Measurements from ENCODE around the gene HYAL3. TPM values are rescaled to one million over a fixed set of nuclear protein-coding genes. Genes with fewer than 3 reads are reported as not detected.

The HYAL3 gene
- polyA plus RNA-seq, 3 donors: 3.4 to 5.8 (median 4.9) TPM

DNA sequence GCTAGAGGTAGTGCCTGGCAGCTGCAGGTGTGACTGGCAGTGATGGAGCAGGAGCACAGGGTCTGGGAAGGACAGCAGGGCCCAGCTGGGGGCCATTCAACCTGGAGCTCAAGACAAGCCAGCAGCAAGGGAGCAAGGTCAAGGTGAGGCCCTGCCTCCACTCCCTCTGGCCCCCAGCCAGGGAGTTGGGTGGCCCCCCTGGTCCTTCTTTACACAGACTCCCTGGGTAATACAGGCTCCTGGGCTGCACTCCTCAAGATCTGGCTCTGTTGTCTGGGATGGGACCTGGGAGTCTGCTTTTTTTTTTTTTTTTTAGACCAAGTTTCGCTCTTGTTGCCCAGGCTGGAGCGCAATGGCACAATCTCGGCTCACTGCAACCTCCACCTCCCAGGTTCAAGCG is 48.7 kb downstream of the HYAL3 start:
- Histone ChIP-seq H3K79me2 (ENCODE audit: insufficient read depth, low read length) (peaks cover 100% of the 10 kb centered on the region), H3K4me2 (replicated peaks; ENCODE audit: extremely low read depth, low read length, poor library complexity, severe bottlenecking) (no peak overlapping the region), H3K4me1 (ENCODE audit: control insufficient read depth in 1 of 2, insufficient read depth in 2 of 2, low read length in 2 of 2) (peaks cover 87 to 90% of the 10 kb centered on the region in 2 donors), H3K4me3 (replicated peaks in 1 of 3; ENCODE audit: low read depth in 2 of 3, low read length in 3 of 3) (no peak overlapping the region), H2AFZ (ENCODE audit: insufficient read depth, low read depth, low read length, poor library complexity, severe bottlenecking) (no peak overlapping the region), H3K27me3 (ENCODE audit: control insufficient read depth in 2 of 2, insufficient read depth in 2 of 2, low read length in 2 of 2) (no peaks in the 10 kb centered on the region), H4K20me1 (ENCODE audit: insufficient read depth, low read length) (peaks cover 100% of the 10 kb centered on the region), H3K36me3 (replicated peaks in 1 of 2; ENCODE audit: control insufficient read depth in 1 of 2, insufficient read depth in 2 of 2, low read length in 2 of 2) (peaks cover 72 to 87% of the 10 kb centered on the region in 2 donors), H3K9me3 (replicated peaks in 1 of 2; ENCODE audit: control insufficient read depth in 1 of 2, insufficient read depth in 1 of 2, low read length in 2 of 2) (no peaks in the 10 kb centered on the region), H3K9ac (ENCODE audit: insufficient read depth, low read length, poor library complexity, severe bottlenecking) (no peak overlapping the region), H3K27ac (ENCODE audit: low read depth in 1 of 2, low read length in 2 of 2) (peak overlapping the region in 1 of 2 donors; percentile 100)
- Mint-ChIP-seq H3K27me3 (ENCODE audit: low read depth in 3 of 3) (no peaks in the 10 kb centered on the region), H3K4me1 (peaks cover 78% of the 10 kb centered on the region), H3K4me3 (no peak overlapping the region), H3K9me3 (peaks cover 0 to 2% (median 0%) of the 10 kb centered on the region in 7 donors), H3K27ac (peak overlapping the region in 4 of 7 donors; percentile 28 to 97 (median 79)), H3K36me3 (peaks cover 57 to 89% of the 10 kb centered on the region in 2 donors)
- no CpG with 5 or more reads among the region's 4 CpGs for WGBS (ENCODE audit: insufficient coverage)
- intact Hi-C loops (cut with micrococcal nuclease): no loop called here
- DNase-seq: no peak
- no peak for TF ChIP-seq CTCF (IDR thresholded peaks at IDR 0.05)

- 90% methylated on average over 2 of the region's 5 CpGs for WGBS (ENCODE audit: insufficient coverage)
- H3K36me3 ChIP-seq (replicated peaks in 1 of 2; ENCODE audit: control insufficient read depth in 1 of 2, insufficient read depth in 2 of 2, low read length in 2 of 2): peaks cover 70 to 77% of the 10 kb centered on the region in 2 donors
- peaks cover 0 to 2% (median 0%) of the 10 kb centered on the region in 7 donors for H3K9me3 Mint-ChIP-seq
- no peaks in the 10 kb centered on the region for H3K27me3 ChIP-seq (ENCODE audit: control insufficient read depth in 2 of 2, insufficient read depth in 2 of 2, low read length in 2 of 2)
- H3K27me3 Mint-ChIP-seq (ENCODE audit: low read depth in 3 of 3): peaks cover 0 to 3% (median 0%) of the 10 kb centered on the region in 3 donors
- peaks cover 80% of the 10 kb centered on the region for H3K4me1 Mint-ChIP-seq
- no peak for DNase-seq
- peaks cover 100% of the 10 kb centered on the region for H4K20me1 ChIP-seq (ENCODE audit: insufficient read depth, low read length)
- H3K9ac ChIP-seq (ENCODE audit: insufficient read depth, low read length, poor library complexity, severe bottlenecking): no peak overlapping the region
- peak overlapping the region in 4 of 7 donors; percentile 81 to 97 (median 93) for H3K27ac Mint-ChIP-seq
- no peak overlapping the region for H3K4me2 ChIP-seq (replicated peaks; ENCODE audit: extremely low read depth, low read length, poor library complexity, severe bottlenecking)
- peaks cover 52 to 89% of the 10 kb centered on the region in 2 donors for H3K36me3 Mint-ChIP-seq
- TF ChIP-seq CTCF (IDR thresholded peaks at IDR 0.05): no peak
- intact Hi-C loops (cut with micrococcal nuclease): no loop called here
- H3K4me1 ChIP-seq (ENCODE audit: control insufficient read depth in 1 of 2, insufficient read depth in 2 of 2, low read length in 2 of 2): peaks cover 87 to 90% of the 10 kb centered on the region in 2 donors
- no peak overlapping the region for H3K4me3 ChIP-seq (replicated peaks in 1 of 3; ENCODE audit: low read depth in 2 of 3, low read length in 3 of 3)
- peak overlapping the region; percentile 98 to 100 for H3K27ac ChIP-seq (ENCODE audit: low read depth in 1 of 2, low read length in 2 of 2)
- no peaks in the 10 kb centered on the region for H3K9me3 ChIP-seq (replicated peaks in 1 of 2; ENCODE audit: control insufficient read depth in 1 of 2, insufficient read depth in 1 of 2, low read length in 2 of 2)
- no peak overlapping the region for H2AFZ ChIP-seq (ENCODE audit: insufficient read depth, low read depth, low read length, poor library complexity, severe bottlenecking)
- peaks cover 100% of the 10 kb centered on the region for H3K79me2 ChIP-seq (ENCODE audit: insufficient read depth, low read length)
- no peak overlapping the region for H3K4me3 Mint-ChIP-seq
Measured at GRCh38 chr3:50249457-50249856, 49.7 kb downstream of the HYAL3 start.

All from CD14-positive monocyte (primary cell).